SK-N-SH treated with all-trans-retinoic acid at 6 μM for 48 hours (cell line): ENCODE measurements around the gene ATRX.
"Not testable (repeated sequence)": the region's sequence is repeated elsewhere in the genome, so short reads cannot be mapped to it uniquely, and the experiment has no call there.

ENCODE experiments used
- ATAC-seq: fragments of 200-7000 bp; cut with Tn5 transposase; 3 replicates; pipeline ENCODE4 v1.9.1; 2020; ENCODE audit warnings: mild to moderate bottlenecking, moderate library complexity
- ARNTL ChIP-seq: fragments of 450-650 bp; formaldehyde crosslinking; IDR thresholded peaks from 2 replicates; pipeline ENCODE4 v1.5.0; 2020; ENCODE audit warnings: low read depth, mild to moderate bottlenecking, moderate library complexity, borderline replicate concordance
- BACH2 ChIP-seq: fragments of 250-450 bp; sonication (Bioruptor Pico); IDR thresholded peaks from 2 replicates; pipeline ENCODE4 v1.9.0; 2021; ENCODE audit warnings: mild to moderate bottlenecking, borderline replicate concordance
- CREB5 ChIP-seq: fragments of 250-450 bp; sonication (Bioruptor Pico); IDR thresholded peaks from 2 replicates; pipeline ENCODE4 v1.5.1; 2020; ENCODE audit warnings: low read depth, mild to moderate bottlenecking, moderate library complexity
- CSRNP3 ChIP-seq: fragments of 250-450 bp; sonication (Bioruptor Pico); IDR thresholded peaks from 2 replicates; pipeline ENCODE4 v1.5.1; 2021; ENCODE audit warnings: mild to moderate bottlenecking, moderate library complexity
- ESRRG ChIP-seq: fragments of 250-450 bp; sonication (Bioruptor Pico); IDR thresholded peaks from 2 replicates; pipeline ENCODE4 v1.6.1; 2021; ENCODE audit warnings: mild to moderate bottlenecking
- GLIS3 ChIP-seq: fragments of 250-450 bp; sonication (Bioruptor Pico); IDR thresholded peaks from 2 replicates; pipeline ENCODE4 v1.5.0; 2020; ENCODE audit warnings: mild to moderate bottlenecking, moderate library complexity
- ISL1 ChIP-seq: fragments of 250-450 bp; sonication (Bioruptor Pico); IDR thresholded peaks from 2 replicates; pipeline ENCODE4 v2.1.2; 2022; ENCODE audit warnings: mild to moderate bottlenecking, moderate library complexity
- OSR1 ChIP-seq: fragments of 250-450 bp; sonication (Bioruptor Pico); IDR thresholded peaks from 2 replicates; pipeline ENCODE4 v1.8.0; 2022; ENCODE audit warnings: moderate library complexity, mild to moderate bottlenecking, inconsistent platforms
- PATZ1 ChIP-seq: fragments of 250-450 bp; sonication (Bioruptor Pico); IDR thresholded peaks from 2 replicates; pipeline ENCODE4 v1.8.0; 2020; ENCODE audit warnings: mild to moderate bottlenecking, moderate library complexity, borderline replicate concordance
- POU6F1 ChIP-seq: fragments of 250-450 bp; sonication (Bioruptor Pico); IDR thresholded peaks from 2 replicates; pipeline ENCODE4 v1.8.0; 2021; ENCODE audit warnings: low read depth, mild to moderate bottlenecking, moderate library complexity, borderline replicate concordance
- PPARA ChIP-seq: fragments of 250-450 bp; sonication (Bioruptor Pico); IDR thresholded peaks from 2 replicates; pipeline ENCODE4 v1.5.0; 2020; ENCODE audit warnings: mild to moderate bottlenecking, borderline replicate concordance
- RARB ChIP-seq: fragments of 250-450 bp; sonication (Bioruptor Pico); IDR thresholded peaks from 2 replicates; pipeline ENCODE4 v1.8.0; 2021; ENCODE audit warnings: mild to moderate bottlenecking, moderate library complexity
- SNAI2 ChIP-seq: fragments of 250-450 bp; sonication (Bioruptor Pico); IDR thresholded peaks from 2 replicates; pipeline ENCODE4 v1.5.0; 2020; ENCODE audit warnings: mild to moderate bottlenecking, moderate library complexity
- TCF4 ChIP-seq: fragments of 250-450 bp; sonication (Bioruptor Pico); IDR thresholded peaks from 2 replicates; pipeline ENCODE4 v1.8.0; 2021; ENCODE audit warnings: mild to moderate bottlenecking, moderate library complexity, borderline replicate concordance
- TOX ChIP-seq: fragments of 250-450 bp; sonication (Bioruptor Pico); IDR thresholded peaks from 2 replicates; pipeline ENCODE4 v1.8.0; 2021; ENCODE audit warnings: mild to moderate bottlenecking, moderate library complexity, borderline replicate concordance
- TSHZ2 ChIP-seq: fragments of 250-450 bp; sonication (Bioruptor Pico); IDR thresholded peaks from 2 replicates; pipeline ENCODE4 v1.5.0; 2020; ENCODE audit warnings: mild to moderate bottlenecking, moderate library complexity
- ZFP30 ChIP-seq: fragments of 450-650 bp; formaldehyde crosslinking; IDR thresholded peaks from 2 replicates; pipeline ENCODE4 v1.5.0; 2022; ENCODE audit warnings: mild to moderate bottlenecking, moderate library complexity
- ZNF565 ChIP-seq: fragments of 450-650 bp; formaldehyde crosslinking; conservative IDR thresholded peaks from 2 replicates; pipeline ENCODE4 v1.5.0; 2020; ENCODE audit warnings: low read depth, mild to moderate bottlenecking, moderate library complexity
- ZNF70 ChIP-seq: fragments of 450-650 bp; formaldehyde crosslinking; IDR thresholded peaks from 2 replicates; pipeline ENCODE4 v1.5.0; 2020; ENCODE audit warnings: mild to moderate bottlenecking, moderate library complexity
- ZNF8 ChIP-seq: fragments of 450-650 bp; formaldehyde crosslinking; IDR thresholded peaks from 2 replicates; pipeline ENCODE4 v1.5.0; 2020; ENCODE audit warnings: mild to moderate bottlenecking, moderate library complexity

The ATRX gene

GRCh38 chrX:77733342-77733741 is 52.7 kb downstream of the ATRX start:
- no peak for ATAC-seq
- no peak for TF ChIP-seq ISL1 (CRISPR knock-in tag)
- no peak for TF ChIP-seq ZNF70 (CRISPR knock-in tag)
- TF ChIP-seq, all 23 proteins: peak for 0

GRCh38 chrX:77731821-77732419 is 54.1 kb downstream of the ATRX start:
- ATAC-seq = no peak
- TF ChIP-seq PATZ1 = no peak
- TF ChIP-seq ARNTL = no peak
- TF ChIP-seq SNAI2 (CRISPR knock-in tag) = no peak
- TF ChIP-seq ESRRG (CRISPR knock-in tag) = no peak
- TF ChIP-seq GLIS3 = no peak
- no peak for TF ChIP-seq TCF4 (CRISPR knock-in tag)
- TF ChIP-seq OSR1 = no peak
- no peak for TF ChIP-seq ZNF8 (CRISPR knock-in tag)
- no peak for TF ChIP-seq ZNF70 (CRISPR knock-in tag)
- no peak for TF ChIP-seq ZNF565
- TF ChIP-seq RARB (CRISPR knock-in tag) = no peak
- TF ChIP-seq TSHZ2 (CRISPR knock-in tag) = no peak
- TF ChIP-seq TOX = no peak
- TF ChIP-seq CSRNP3 (CRISPR knock-in tag) = no peak
- TF ChIP-seq BACH2 = no peak
- no peak for TF ChIP-seq PPARA
- no peak for TF ChIP-seq CREB5 (CRISPR knock-in tag)
- TF ChIP-seq POU6F1 = no peak
- TF ChIP-seq ZFP30 (CRISPR knock-in tag) = no peak

GRCh38 chrX:77726095-77726494 is 59.9 kb downstream of the ATRX start:
- ATAC-seq = not testable (repeated sequence)

GRCh38 chrX:77723681-77724080 is 62.3 kb downstream of the ATRX start:
- no peak for ATAC-seq
- TF ChIP-seq BACH2 = no peak

GRCh38 chrX:77719388-77719787 is 66.6 kb downstream of the ATRX start:
- TF ChIP-seq CREB5 (CRISPR knock-in tag) (no peak), ESRRG (CRISPR knock-in tag) (no peak), TSHZ2 (CRISPR knock-in tag) (no peak)
- ATAC-seq = no peak
